ENCODE measurements around the gene IPO4. TPM values are rescaled to one million over a fixed set of nuclear protein-coding genes. Genes with fewer than 3 reads are reported as not detected.
A peak's percentile ranks its signal among the peaks of the same experiment; 100 is the strongest.

Gene IPO4
- total and polyA plus RNA-seq, 7 donors = 3.0 to 37.1 (median 12.8) TPM

GRCh38 chr14:24145690-24146452 is 42.7 kb downstream of the IPO4 start:
- peaks cover 0 to 52% (median 37%) of the 10 kb centered on the region in 4 donors for H3K4me1 ChIP-seq
- DNase-seq = no peak
- 3 to 13% methylated on average over 9 of the region's 9 CpGs for WGBS, 2 donors
- H3K36me3 ChIP-seq = peaks cover 4 to 34% (median 20%) of the 10 kb centered on the region in 4 donors
- no peak for TF ChIP-seq POLR2A (IDR thresholded peaks at IDR 0.05)
- TF ChIP-seq, protein P1, sequence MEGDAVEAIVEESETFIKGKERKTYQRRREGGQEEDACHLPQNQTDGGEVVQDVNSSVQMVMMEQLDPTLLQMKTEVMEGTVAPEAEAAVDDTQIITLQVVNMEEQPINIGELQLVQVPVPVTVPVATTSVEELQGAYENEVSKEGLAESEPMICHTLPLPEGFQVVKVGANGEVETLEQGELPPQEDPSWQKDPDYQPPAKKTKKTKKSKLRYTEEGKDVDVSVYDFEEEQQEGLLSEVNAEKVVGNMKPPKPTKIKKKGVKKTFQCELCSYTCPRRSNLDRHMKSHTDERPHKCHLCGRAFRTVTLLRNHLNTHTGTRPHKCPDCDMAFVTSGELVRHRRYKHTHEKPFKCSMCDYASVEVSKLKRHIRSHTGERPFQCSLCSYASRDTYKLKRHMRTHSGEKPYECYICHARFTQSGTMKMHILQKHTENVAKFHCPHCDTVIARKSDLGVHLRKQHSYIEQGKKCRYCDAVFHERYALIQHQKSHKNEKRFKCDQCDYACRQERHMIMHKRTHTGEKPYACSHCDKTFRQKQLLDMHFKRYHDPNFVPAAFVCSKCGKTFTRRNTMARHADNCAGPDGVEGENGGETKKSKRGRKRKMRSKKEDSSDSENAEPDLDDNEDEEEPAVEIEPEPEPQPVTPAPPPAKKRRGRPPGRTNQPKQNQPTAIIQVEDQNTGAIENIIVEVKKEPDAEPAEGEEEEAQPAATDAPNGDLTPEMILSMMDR (IDR thresholded peaks at IDR 0.05) = no peak
- no peak for TF ChIP-seq EP300 (IDR thresholded peaks at IDR 0.05)
- intact Hi-C loops (cut with DNase I) = loop anchor here (2.0 to 10.0 kb wide), 4 partner anchors 15 to 841 kb away; partner anchors contain the start of genes BCL2L2, GMPR2, IRF9 and NEDD8
- peak overlapping the region; percentile 58 to 98 (median 77) for H3K4me3 ChIP-seq
- H3K27ac ChIP-seq = peak overlapping the region; percentile 92 to 96 (median 95)
- no peaks in the 10 kb centered on the region for H3K27me3 ChIP-seq
- no peaks in the 10 kb centered on the region for H3K9me3 ChIP-seq

GRCh38 chr14:24145219-24145618 is 43.4 kb downstream of the IPO4 start:
- intact Hi-C loops (cut with DNase I) = loop anchor here (5.0 to 10.0 kb wide), 3 partner anchors 87 to 840 kb away; partner anchors contain the start of genes BCL2L2, GMPR2, NEDD8 and PPP1R3E
- TF ChIP-seq POLR2AphosphoS5 (IDR thresholded peaks at IDR 0.05) (no peak), EP300 (IDR thresholded peaks at IDR 0.05) (no peak), POLR2A (IDR thresholded peaks at IDR 0.05) (no peak)
- TF ChIP-seq, protein P1 (IDR thresholded peaks at IDR 0.05) = no peak
- H3K27ac ChIP-seq = peak overlapping the region; percentile 92 to 96 (median 95)
- 88% methylated on average over 2 of the region's 2 CpGs for WGBS, 2 donors
- H3K36me3 ChIP-seq = peaks cover 3 to 28% (median 13%) of the 10 kb centered on the region in 4 donors
- no peak for DNase-seq
- no peaks in the 10 kb centered on the region for H3K9me3 ChIP-seq
- H3K4me1 ChIP-seq = peaks cover 0 to 59% (median 42%) of the 10 kb centered on the region in 4 donors
- no peaks in the 10 kb centered on the region for H3K27me3 ChIP-seq
- H3K4me3 ChIP-seq = no peak overlapping the region

DNA sequence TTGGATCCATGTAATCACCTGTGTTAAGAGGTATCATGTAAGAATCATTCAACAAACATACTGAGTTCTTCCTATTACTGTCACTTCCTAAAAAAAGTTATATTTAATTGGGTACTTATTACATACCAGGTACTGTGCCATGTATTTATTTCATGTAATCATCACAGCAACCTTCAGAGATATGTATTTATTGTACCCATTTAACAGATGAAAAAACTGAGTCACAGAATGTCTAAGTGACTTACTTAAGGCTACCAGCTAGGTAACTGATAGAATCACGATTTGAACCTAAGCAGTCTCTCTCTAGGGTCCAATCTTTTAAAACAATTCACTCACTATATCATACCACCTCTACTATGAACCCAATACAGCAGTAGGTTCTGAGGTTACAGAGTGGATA is 44.2 kb downstream of the IPO4 start:
- H3K27me3 ChIP-seq = no peaks in the 10 kb centered on the region
- TF ChIP-seq, protein P1 (IDR thresholded peaks at IDR 0.05) = no peak
- TF ChIP-seq EP300 (IDR thresholded peaks at IDR 0.05) (no peak), POLR2A (IDR thresholded peaks at IDR 0.05) (no peak), POLR2AphosphoS5 (IDR thresholded peaks at IDR 0.05) (no peak)
- peaks cover 0 to 23% (median 6%) of the 10 kb centered on the region in 4 donors for H3K36me3 ChIP-seq
- DNase-seq = no peak
- no peaks in the 10 kb centered on the region for H3K9me3 ChIP-seq
- H3K4me3 ChIP-seq = no peak overlapping the region
- intact Hi-C loops (cut with DNase I) = loop anchor here (5.0 to 10.0 kb wide), 3 partner anchors 223 to 840 kb away; partner anchors contain the start of genes BCL2L2, NFATC4 and PPP1R3E
- 91 to 98% methylated on average over 1 of the region's 1 CpG for WGBS, 2 donors
- peaks cover 0 to 61% (median 46%) of the 10 kb centered on the region in 4 donors for H3K4me1 ChIP-seq
- no peak overlapping the region for H3K27ac ChIP-seq

DNA sequence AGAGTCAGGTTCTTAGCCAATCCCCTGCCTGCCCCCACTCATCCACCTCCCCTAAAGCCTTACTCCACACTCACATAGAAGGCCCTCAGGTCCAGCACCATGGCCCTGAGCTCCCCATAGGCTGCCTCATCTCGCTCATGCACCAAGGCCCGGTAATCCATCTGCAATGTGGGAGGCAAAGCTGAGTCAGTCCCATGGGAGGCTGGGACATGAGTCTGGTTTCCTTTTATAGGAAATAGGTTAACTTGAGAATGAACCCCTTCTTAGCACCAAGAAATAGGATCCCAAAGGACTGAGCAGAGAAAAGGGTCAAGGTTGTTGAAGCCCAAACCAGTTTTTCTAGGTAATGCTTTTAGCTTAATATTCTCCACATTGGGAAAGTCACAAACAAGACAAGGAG is 45.1 kb downstream of the IPO4 start:
- Histone ChIP-seq H3K36me3 (peaks cover 7 to 23% (median 8%) of the 10 kb centered on the region in 4 donors), H3K27me3 (no peaks in the 10 kb centered on the region), H3K27ac (no peak overlapping the region), H3K9me3 (no peaks in the 10 kb centered on the region), H3K4me3 (no peak overlapping the region), H3K4me1 (peaks cover 0 to 53% (median 43%) of the 10 kb centered on the region in 4 donors)
- TF ChIP-seq POLR2A (IDR thresholded peaks at IDR 0.05) (no peak), POLR2AphosphoS5 (IDR thresholded peaks at IDR 0.05) (no peak), EP300 (IDR thresholded peaks at IDR 0.05) (no peak)
- intact Hi-C loops (cut with DNase I) = loop anchor here (5.0 to 10.0 kb wide), 3 partner anchors 224 to 839 kb away; partner anchors contain the start of genes BCL2L2, NFATC4 and PPP1R3E
- DNase-seq = no peak
- WGBS, 2 donors = 89 to 95% methylated on average over 2 of the region's 2 CpGs
